WTC11 (cell line): ENCODE measurements around the gene RAB6A. TPM values are rescaled to one million over a fixed set of nuclear protein-coding genes. Genes with fewer than 3 reads are reported as not detected.

Source experiments
- ATAC-seq: fragments of 200-7000 bp; cut with Tn5 transposase; 2 replicates; pipeline ENCODE4 v1.10.0; 2021; ENCODE audit warnings: mild to moderate bottlenecking, moderate library complexity
- CTCF ChIA-PET: fragments of 300-600 bp; sonication (Branson Sonifier 250); formaldehyde crosslinking; loops from one replicate; lab custom pipeline; 2021; ENCODE audit warnings: antibody characterized with exemption; lab: Charles Lee
- POLR2A ChIA-PET: fragments of 350-600 bp; sonication (Branson Sonifier 250); formaldehyde crosslinking; loops from one replicate; lab custom pipeline; 2021; ENCODE audit warnings: antibody characterized with exemption; lab: Charles Lee
- DNase-seq: peaks from one replicate; pipeline ENCODE4 v3.0.0; 2021; ENCODE audit warnings: low spot score
- H3K27ac Mint-ChIP-seq: 2 replicates; pipeline ENCODE4 v1.8.0; 2021; ENCODE audit warnings: mixed read lengths
- H3K27me3 Mint-ChIP-seq: 2 replicates; pipeline ENCODE4 v1.8.0; 2021; ENCODE audit warnings: low read depth, mild to moderate bottlenecking, moderate library complexity, mixed read lengths
- H3K36me3 Mint-ChIP-seq: 2 replicates; pipeline ENCODE4 v1.8.0; 2021; ENCODE audit warnings: mixed read lengths
- H3K4me1 Mint-ChIP-seq: 2 replicates; pipeline ENCODE4 v1.8.0; 2022; ENCODE audit warnings: mixed read lengths
- H3K4me3 Mint-ChIP-seq: 2 replicates; pipeline ENCODE4 v1.8.0; 2021; ENCODE audit warnings: mild to moderate bottlenecking, moderate library complexity, mixed read lengths
- H3K9me3 Mint-ChIP-seq: 2 replicates; pipeline ENCODE4 v1.8.0; 2021; ENCODE audit warnings: mixed read lengths
- CBFB ChIP-seq: sonication (generic); formaldehyde crosslinking; IDR thresholded peaks from 2 replicates; pipeline ENCODE4 v1.8.1; 2022; ENCODE audit warnings: mild to moderate bottlenecking, low read depth, missing genetic modification reagents
- CTCF ChIP-seq: fragments of 200-600 bp; IDR thresholded peaks from 2 replicates; pipeline ENCODE4 v1.8.0; 2022; ENCODE audit warnings: antibody characterized with exemption
- EMX1 ChIP-seq: fragments of 250-450 bp; sonication (Bioruptor Pico); IDR thresholded peaks from 2 replicates; pipeline ENCODE4 v1.8.0; 2021; ENCODE audit warnings: mild to moderate bottlenecking
- ESRRA ChIP-seq: sonication (generic); formaldehyde crosslinking; IDR thresholded peaks from 2 replicates; pipeline ENCODE4 v1.8.1; 2022; ENCODE audit warnings: mild to moderate bottlenecking, missing genetic modification reagents, borderline replicate concordance
- ETV6 ChIP-seq: sonication (generic); formaldehyde crosslinking; IDR thresholded peaks from 2 replicates; pipeline ENCODE4 v1.8.1; 2022; ENCODE audit warnings: mild to moderate bottlenecking, missing genetic modification reagents
- FOXP1 ChIP-seq: sonication (generic); formaldehyde crosslinking; IDR thresholded peaks from 2 replicates; pipeline ENCODE4 v1.8.0; 2022; ENCODE audit warnings: missing genetic modification reagents, mild to moderate bottlenecking, moderate library complexity, borderline replicate concordance
- HMGA2 ChIP-seq: fragments of 250-450 bp; sonication (Bioruptor Pico); IDR thresholded peaks from 2 replicates; pipeline ENCODE4 v1.4.0; 2021; ENCODE audit warnings: mild to moderate bottlenecking, moderate library complexity
- MXD4 ChIP-seq: fragments of 250-450 bp; sonication (Bioruptor Pico); IDR thresholded peaks from 2 replicates; pipeline ENCODE4 v1.8.0; 2021; ENCODE audit warnings: mild to moderate bottlenecking, moderate library complexity, borderline replicate concordance
- NR1H2 ChIP-seq: sonication (generic); formaldehyde crosslinking; IDR thresholded peaks from 2 replicates; pipeline ENCODE4 v1.9.0; 2021; ENCODE audit warnings: mild to moderate bottlenecking, moderate library complexity, missing genetic modification reagents
- PRRX2 ChIP-seq: fragments of 250-450 bp; sonication (Bioruptor Pico); IDR thresholded peaks from 2 replicates; pipeline ENCODE4 v1.8.0; 2021; ENCODE audit warnings: mild to moderate bottlenecking
- SMAD4 ChIP-seq: sonication (generic); formaldehyde crosslinking; IDR thresholded peaks from 2 replicates; pipeline ENCODE4 v1.8.0; 2022; ENCODE audit warnings: mild to moderate bottlenecking, missing genetic modification reagents
- TCF7 ChIP-seq: sonication (generic); formaldehyde crosslinking; IDR thresholded peaks from 2 replicates; pipeline ENCODE4 v1.8.0; 2022; ENCODE audit warnings: mild to moderate bottlenecking, low read depth, missing genetic modification reagents, moderate library complexity
- TEAD1 ChIP-seq: sonication (generic); formaldehyde crosslinking; IDR thresholded peaks from 2 replicates; pipeline ENCODE4 v1.8.0; 2022; ENCODE audit warnings: mild to moderate bottlenecking, missing genetic modification reagents
- TP53 ChIP-seq: sonication (generic); formaldehyde crosslinking; IDR thresholded peaks from 2 replicates; pipeline ENCODE4 v1.8.1; 2023; ENCODE audit warnings: mild to moderate bottlenecking, missing genetic modification reagents
- ZBTB21 ChIP-seq: sonication (generic); formaldehyde crosslinking; IDR thresholded peaks from 2 replicates; pipeline ENCODE4 v1.8.1; 2023; ENCODE audit warnings: mild to moderate bottlenecking, missing genetic modification reagents, borderline replicate concordance
- ZNF317 ChIP-seq: sonication (generic); formaldehyde crosslinking; IDR thresholded peaks from 2 replicates; pipeline ENCODE4 v1.8.1; 2023; ENCODE audit warnings: low read depth, mild to moderate bottlenecking, moderate library complexity, missing genetic modification reagents, borderline replicate concordance
- ZNF396 ChIP-seq: fragments of 250-450 bp; sonication (Bioruptor Pico); IDR thresholded peaks from 2 replicates; pipeline ENCODE4 v1.8.0; 2021; ENCODE audit warnings: mild to moderate bottlenecking, moderate library complexity, borderline replicate concordance
- ZNF416 ChIP-seq: fragments of 250-450 bp; sonication (Bioruptor Pico); IDR thresholded peaks from 2 replicates; pipeline ENCODE4 v1.9.0; 2021; ENCODE audit warnings: mild to moderate bottlenecking, inconsistent platforms
- ZNF671 ChIP-seq: fragments of 250-450 bp; sonication (Bioruptor Pico); IDR thresholded peaks from 2 replicates; pipeline ENCODE4 v1.8.0; 2021; ENCODE audit warnings: mild to moderate bottlenecking
- total RNA-seq: library from RNA; stranded (reverse); gene quantifications from 3 replicates; pipeline ENCODE4 v1.2.3, GENCODE V29; 2021
- TF ChIP-seq, protein P1 (sequence below): fragments of 250-450 bp; sonication (Bioruptor Pico); IDR thresholded peaks from 2 replicates; pipeline ENCODE4 v1.9.0; 2021; ENCODE audit warnings: moderate library complexity, mild to moderate bottlenecking, inconsistent platforms, borderline replicate concordance
- TF ChIP-seq, protein P2 (sequence below): sonication (generic); formaldehyde crosslinking; IDR thresholded peaks from 2 replicates; pipeline ENCODE4 v1.8.1; 2023; ENCODE audit warnings: mild to moderate bottlenecking, moderate library complexity, missing genetic modification reagents
- TF ChIP-seq, protein P3 (sequence below): sonication (generic); formaldehyde crosslinking; IDR thresholded peaks from 2 replicates; pipeline ENCODE4 v1.8.1; 2023; ENCODE audit warnings: mild to moderate bottlenecking, missing genetic modification reagents, borderline replicate concordance
- TF ChIP-seq, protein P4 (sequence below): sonication (generic); formaldehyde crosslinking; IDR thresholded peaks from 2 replicates; pipeline ENCODE4 v1.8.0; 2022; ENCODE audit warnings: mild to moderate bottlenecking, missing genetic modification reagents

Gene RAB6A
- total RNA-seq, 1 experiment from 2014 or later = 107 TPM

- ChIA-PET CTCF (interaction anchor here (0.6 to 5.9 kb wide), 13 partner anchors 16 to 312 kb away, joined by 3 to 328 read pairs (median 18); partner anchors contain the start of genes PLEKHB1 and RAB6A), POLR2A (interaction anchor here (1.7 kb wide), 1 partner anchor 37 kb away, joined by 4 read pairs; no protein-coding TSS in a partner anchor)
- Mint-ChIP-seq H3K4me1 (peaks cover 13% of the 10 kb centered on the region), H3K4me3 (no peak overlapping the region), H3K27ac (no peak overlapping the region), H3K9me3 (no peaks in the 10 kb centered on the region), H3K27me3 (peaks cover 60% of the 10 kb centered on the region), H3K36me3 (no peaks in the 10 kb centered on the region)
- DNase-seq (no peak), ATAC-seq (no peak)
- TF ChIP-seq FOXP1 (CRISPR knock-in tag) = no peak
- TF ChIP-seq HMGA2 = no peak
- TF ChIP-seq, protein P1, sequence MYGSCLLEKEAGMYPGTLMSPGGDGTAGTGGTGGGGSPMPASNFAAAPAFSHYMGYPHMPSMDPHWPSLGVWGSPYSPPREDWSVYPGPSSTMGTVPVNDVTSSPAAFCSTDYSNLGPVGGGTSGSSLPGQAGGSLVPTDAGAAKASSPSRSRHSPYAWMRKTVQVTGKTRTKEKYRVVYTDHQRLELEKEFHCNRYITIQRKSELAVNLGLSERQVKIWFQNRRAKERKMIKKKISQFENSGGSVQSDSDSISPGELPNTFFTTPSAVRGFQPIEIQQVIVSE = no peak
- no peak for TF ChIP-seq CTCF
- TF ChIP-seq, protein P2, sequence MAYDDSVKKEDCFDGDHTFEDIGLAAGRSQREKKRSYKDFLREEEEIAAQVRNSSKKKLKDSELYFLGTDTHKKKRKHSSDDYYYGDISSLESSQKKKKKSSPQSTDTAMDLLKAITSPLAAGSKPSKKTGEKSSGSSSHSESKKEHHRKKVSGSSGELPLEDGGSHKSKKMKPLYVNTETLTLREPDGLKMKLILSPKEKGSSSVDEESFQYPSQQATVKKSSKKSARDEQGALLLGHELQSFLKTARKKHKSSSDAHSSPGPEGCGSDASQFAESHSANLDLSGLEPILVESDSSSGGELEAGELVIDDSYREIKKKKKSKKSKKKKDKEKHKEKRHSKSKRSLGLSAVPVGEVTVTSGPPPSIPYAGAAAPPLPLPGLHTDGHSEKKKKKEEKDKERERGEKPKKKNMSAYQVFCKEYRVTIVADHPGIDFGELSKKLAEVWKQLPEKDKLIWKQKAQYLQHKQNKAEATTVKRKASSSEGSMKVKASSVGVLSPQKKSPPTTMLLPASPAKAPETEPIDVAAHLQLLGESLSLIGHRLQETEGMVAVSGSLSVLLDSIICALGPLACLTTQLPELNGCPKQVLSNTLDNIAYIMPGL (CRISPR knock-in tag) = no peak
- TF ChIP-seq MXD4 = no peak
- no peak for TF ChIP-seq ZNF416 (CRISPR knock-in tag)
- TF ChIP-seq, protein P3, sequence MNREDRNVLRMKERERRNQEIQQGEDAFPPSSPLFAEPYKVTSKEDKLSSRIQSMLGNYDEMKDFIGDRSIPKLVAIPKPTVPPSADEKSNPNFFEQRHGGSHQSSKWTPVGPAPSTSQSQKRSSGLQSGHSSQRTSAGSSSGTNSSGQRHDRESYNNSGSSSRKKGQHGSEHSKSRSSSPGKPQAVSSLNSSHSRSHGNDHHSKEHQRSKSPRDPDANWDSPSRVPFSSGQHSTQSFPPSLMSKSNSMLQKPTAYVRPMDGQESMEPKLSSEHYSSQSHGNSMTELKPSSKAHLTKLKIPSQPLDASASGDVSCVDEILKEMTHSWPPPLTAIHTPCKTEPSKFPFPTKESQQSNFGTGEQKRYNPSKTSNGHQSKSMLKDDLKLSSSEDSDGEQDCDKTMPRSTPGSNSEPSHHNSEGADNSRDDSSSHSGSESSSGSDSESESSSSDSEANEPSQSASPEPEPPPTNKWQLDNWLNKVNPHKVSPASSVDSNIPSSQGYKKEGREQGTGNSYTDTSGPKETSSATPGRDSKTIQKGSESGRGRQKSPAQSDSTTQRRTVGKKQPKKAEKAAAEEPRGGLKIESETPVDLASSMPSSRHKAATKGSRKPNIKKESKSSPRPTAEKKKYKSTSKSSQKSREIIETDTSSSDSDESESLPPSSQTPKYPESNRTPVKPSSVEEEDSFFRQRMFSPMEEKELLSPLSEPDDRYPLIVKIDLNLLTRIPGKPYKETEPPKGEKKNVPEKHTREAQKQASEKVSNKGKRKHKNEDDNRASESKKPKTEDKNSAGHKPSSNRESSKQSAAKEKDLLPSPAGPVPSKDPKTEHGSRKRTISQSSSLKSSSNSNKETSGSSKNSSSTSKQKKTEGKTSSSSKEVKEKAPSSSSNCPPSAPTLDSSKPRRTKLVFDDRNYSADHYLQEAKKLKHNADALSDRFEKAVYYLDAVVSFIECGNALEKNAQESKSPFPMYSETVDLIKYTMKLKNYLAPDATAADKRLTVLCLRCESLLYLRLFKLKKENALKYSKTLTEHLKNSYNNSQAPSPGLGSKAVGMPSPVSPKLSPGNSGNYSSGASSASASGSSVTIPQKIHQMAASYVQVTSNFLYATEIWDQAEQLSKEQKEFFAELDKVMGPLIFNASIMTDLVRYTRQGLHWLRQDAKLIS (CRISPR knock-in tag) = no peak
Observed at GRCh38 chr11:73662445-73663157, 98.3 kb downstream of the RAB6A start.

DNA sequence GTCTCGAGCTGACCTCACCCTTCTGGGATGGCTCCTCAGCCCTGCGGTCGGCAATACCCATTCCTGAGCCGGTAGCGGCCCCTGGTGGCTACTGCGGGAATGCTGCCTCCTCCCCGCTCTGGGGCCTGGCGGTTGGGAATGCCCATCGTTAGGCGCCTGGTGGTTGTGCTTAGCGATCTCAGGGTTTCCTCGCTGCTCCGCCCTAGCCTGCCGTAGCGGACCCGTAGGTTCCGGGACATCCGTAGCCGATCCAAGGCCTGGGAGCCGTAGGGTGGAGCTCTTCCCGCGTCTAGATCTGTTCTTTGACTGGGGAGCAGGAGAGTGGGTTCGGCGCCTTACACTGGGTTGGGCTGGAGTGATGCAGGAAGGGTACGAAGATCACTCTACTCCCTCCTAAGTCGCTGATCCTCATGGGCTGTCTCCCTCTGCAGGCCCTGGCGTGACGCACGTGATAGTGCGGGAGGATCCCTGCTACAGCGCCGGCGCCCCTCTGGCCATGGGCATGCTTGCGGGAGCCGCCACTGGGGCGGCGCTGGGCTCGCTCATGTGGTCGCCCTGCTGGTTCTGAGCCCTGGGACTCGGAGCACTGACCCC, 99.7 kb downstream of the RAB6A start:
- peaks cover 72% of the 10 kb centered on the region for H3K27me3 Mint-ChIP-seq
- TF ChIP-seq TP53 (CRISPR knock-in tag) (peak; percentile 83; the same call in 1 of the 2 replicates), ESRRA (CRISPR knock-in tag) (no peak), SMAD4 (no peak), TEAD1 (CRISPR knock-in tag) (peak; percentile 94), ZNF671 (CRISPR knock-in tag) (no peak), TCF7 (CRISPR knock-in tag) (no peak), ZBTB21 (peak; percentile 58; the same call in 1 of the 2 replicates), CBFB (peak; percentile 90; the same call in 1 of the 2 replicates), EMX1 (no peak), NR1H2 (CRISPR knock-in tag) (no peak), PRRX2 (CRISPR knock-in tag) (0 out of 2 replicates have a peak, but pooled peaks have one; percentile 52), ETV6 (CRISPR knock-in tag) (peak; percentile 81), CTCF (peak; percentile 91), ZNF396 (no peak), ZNF317 (CRISPR knock-in tag) (peak; percentile 50; the same call in 1 of the 2 replicates)
- TF ChIP-seq, protein P4, sequence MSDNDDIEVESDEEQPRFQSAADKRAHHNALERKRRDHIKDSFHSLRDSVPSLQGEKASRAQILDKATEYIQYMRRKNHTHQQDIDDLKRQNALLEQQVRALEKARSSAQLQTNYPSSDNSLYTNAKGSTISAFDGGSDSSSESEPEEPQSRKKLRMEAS = peak; percentile 91

More for the DNA sequence above, 99.7 kb downstream of the RAB6A start:
- CTCF ChIA-PET = interaction anchor here (0.7 to 5.9 kb wide), 52 partner anchors 10 to 354 kb away, joined by 3 to 328 read pairs (median 6); partner anchors contain the start of genes FAM168A, PLEKHB1 and RAB6A
- POLR2A ChIA-PET = interaction anchor here (0.6 to 1.7 kb wide), 5 partner anchors 15 to 270 kb away, joined by 3 to 6 read pairs (median 4); partner anchors contain the start of gene PLEKHB1
- DNase-seq = peak; percentile 99
- Mint-ChIP-seq H3K27ac (peak overlapping the region; percentile 33; the same call in 1 of the 2 replicates), H3K4me3 (peak overlapping the region; percentile 72), H3K36me3 (no peaks in the 10 kb centered on the region), H3K4me1 (peaks cover 13% of the 10 kb centered on the region), H3K9me3 (no peaks in the 10 kb centered on the region)
- peak; percentile 88 for ATAC-seq
